ENCODE measurements around the gene OTX1. TPM values are rescaled to one million over a fixed set of nuclear protein-coding genes. Genes with fewer than 3 reads are reported as not detected.

The OTX1 gene
- total and polyA plus RNA-seq, 9 of the 15 experiments (the other 6 are each of a cell fraction or from before 2014, with no cell fraction given): 0.18 to 7.1 (median 0.58) TPM

- TF ChIP-seq ZBTB40 (IDR thresholded peaks at IDR 0.05) (no peak), ZBTB40 (CRISPR knock-in tag; IDR thresholded peaks at IDR 0.05) (no peak), STAT5A (IDR thresholded peaks at IDR 0.05; ENCODE audit: borderline replicate concordance, low read length) (no peak), CTBP1 (IDR thresholded peaks at IDR 0.05; ENCODE audit: borderline replicate concordance) (no peak), ZNF764 (CRISPR knock-in tag; IDR thresholded peaks at IDR 0.05; ENCODE audit: low read depth) (no peak), BRD9 (IDR thresholded peaks at IDR 0.05; ENCODE audit: low read depth, partially characterized antibody) (no peak), ZNF584 (CRISPR knock-in tag; IDR thresholded peaks at IDR 0.05; ENCODE audit: low read depth) (no peak), SIX5 (IDR thresholded peaks at IDR 0.05; ENCODE audit: borderline replicate concordance in 1 of 2, insufficient read depth in 1 of 2, low read depth in 1 of 2, low read length in 2 of 2) (no peak), HDAC6 (IDR thresholded peaks at IDR 0.05; ENCODE audit: low read depth, low read length) (no peak)
- TF ChIP-seq, protein P1, sequence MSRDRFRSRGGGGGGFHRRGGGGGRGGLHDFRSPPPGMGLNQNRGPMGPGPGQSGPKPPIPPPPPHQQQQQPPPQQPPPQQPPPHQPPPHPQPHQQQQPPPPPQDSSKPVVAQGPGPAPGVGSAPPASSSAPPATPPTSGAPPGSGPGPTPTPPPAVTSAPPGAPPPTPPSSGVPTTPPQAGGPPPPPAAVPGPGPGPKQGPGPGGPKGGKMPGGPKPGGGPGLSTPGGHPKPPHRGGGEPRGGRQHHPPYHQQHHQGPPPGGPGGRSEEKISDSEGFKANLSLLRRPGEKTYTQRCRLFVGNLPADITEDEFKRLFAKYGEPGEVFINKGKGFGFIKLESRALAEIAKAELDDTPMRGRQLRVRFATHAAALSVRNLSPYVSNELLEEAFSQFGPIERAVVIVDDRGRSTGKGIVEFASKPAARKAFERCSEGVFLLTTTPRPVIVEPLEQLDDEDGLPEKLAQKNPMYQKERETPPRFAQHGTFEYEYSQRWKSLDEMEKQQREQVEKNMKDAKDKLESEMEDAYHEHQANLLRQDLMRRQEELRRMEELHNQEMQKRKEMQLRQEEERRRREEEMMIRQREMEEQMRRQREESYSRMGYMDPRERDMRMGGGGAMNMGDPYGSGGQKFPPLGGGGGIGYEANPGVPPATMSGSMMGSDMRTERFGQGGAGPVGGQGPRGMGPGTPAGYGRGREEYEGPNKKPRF (IDR thresholded peaks at IDR 0.05; ENCODE audit: low read depth, low read length): no peak
- POLR2A ChIA-PET: no interaction called here
- no peaks in the 10 kb centered on the region for H3K9me1 ChIP-seq (ENCODE audit: control insufficient read depth, insufficient read depth, low read length)
- no peak overlapping the region for H2AFZ ChIP-seq (ENCODE audit: low read depth, low read length)
- FAIRE-seq (no peak), DNase-seq (ENCODE audit: extremely low read depth in 1 of 4, low spot score in 3 of 4) (no peak), ATAC-seq (no peak)
- no peaks in the 10 kb centered on the region for H4K20me1 ChIP-seq (replicated peaks; ENCODE audit: control insufficient read depth, insufficient read depth, low read length)
- H3K27ac ChIP-seq (ENCODE audit: extremely low read depth, low read depth, low read length): no peak overlapping the region
- H3K9me3 ChIP-seq (replicated peaks; ENCODE audit: control insufficient read depth, insufficient read depth, low read depth, low read length): peaks cover 9% of the 10 kb centered on the region
- CTCF ChIA-PET (ENCODE audit: low intra/inter-chr PET ratio): no interaction called here
- no peaks in the 10 kb centered on the region for H3K79me2 ChIP-seq (ENCODE audit: control insufficient read depth, insufficient read depth, low read length)
- H3K9ac ChIP-seq (ENCODE audit: insufficient read depth in 1 of 2, low read depth in 2 of 2, low read length in 2 of 2): no peak overlapping the region
- intact Hi-C loops (cut with micrococcal nuclease): no loop called here
- no peaks in the 10 kb centered on the region for H3K27me3 ChIP-seq (ENCODE audit: control insufficient read depth in 2 of 2, insufficient read depth in 2 of 2, low read length in 2 of 2)
- H3K36me3 ChIP-seq (ENCODE audit: control insufficient read depth, insufficient read depth, low read length): peaks cover 43% of the 10 kb centered on the region; the same call in 1 of the 3 replicates
- peaks cover 0 to 7% of the 10 kb centered on the region in 2 experiments; a peak in 1 of 5 replicates for H3K4me1 ChIP-seq (replicated peaks in 1 of 2; ENCODE audit: control insufficient read depth in 2 of 2, insufficient read depth in 2 of 2, low read length in 2 of 2)
- H3K4me2 ChIP-seq (ENCODE audit: insufficient read depth, low read length): no peak overlapping the region
- BruUV-seq (replicated peaks): no TSS peak
- WGBS (ENCODE audit: insufficient coverage, low coverage, missing lambda C conversion rate): 90% methylated on average over 23 of the region's 35 CpGs
- H3K4me3 ChIP-seq: no peak overlapping the region
- in situ Hi-C loops (cut with MboI): no loop called here
Measured at GRCh38 chr2:63057249-63058143, 6.9 kb downstream of the OTX1 start.
